SK-N-MC (cell line): ENCODE measurements around the gene RASSF3.

Experiments used
- EZH2 ChIP-seq: fragments of 200-600 bp; sonication (generic); IDR thresholded peaks from one replicate; pipeline ENCODE4 v1.6.1; 2017; ENCODE audit warnings: antibody characterized with exemption
- FOXP2 ChIP-seq: optimal IDR thresholded peaks from 2 replicates; pipeline ENCODE3; 2011; ENCODE audit warnings: mild to moderate bottlenecking, moderate library complexity; ENCODE audit not compliant: insufficient read depth; ENCODE audit errors: extremely low read length, control extremely low read depth
- POLR2AphosphoS5 ChIP-seq: IDR thresholded peaks from 2 replicates; pipeline ENCODE4 v1.6.1; 2012; ENCODE audit warnings: mild to moderate bottlenecking, low read depth, low read length, borderline replicate concordance

GRCh38 chr12:64706306-64706705 lies 96.0 kb downstream of the RASSF3 start:
- no peak for TF ChIP-seq POLR2AphosphoS5
- TF ChIP-seq EZH2, result no peak
- no peak for TF ChIP-seq FOXP2
